HCT116 (cell line): ENCODE data around the gene ABCC9. TPM values are rescaled to one million over a fixed set of nuclear protein-coding genes. Genes with fewer than 3 reads are reported as not detected.

Experiments used
- ATAC-seq: fragments of 200-7000 bp; cut with Tn5 transposase; 2 replicates; pipeline ENCODE4 v1.9.1; 2020; ENCODE audit warnings: mild to moderate bottlenecking, moderate library complexity
- BruUV-seq: library from RNA; stranded (reverse); fragments of 400-500 nt; replicated peaks from 2 replicates; lab custom pipeline; 2021; lab: Mats Ljungman, UMichigan
- CTCF ChIA-PET: fragments of 300-600 bp; sonication (Branson Sonifier 250); formaldehyde crosslinking; loops from one replicate; lab custom pipeline; 2021; ENCODE audit warnings: antibody characterized with exemption; lab: Charles Lee
- POLR2A ChIA-PET: fragments of 300-600, 350-600 bp; sonication (Branson Sonifier 250); formaldehyde crosslinking; loops from one replicate; lab custom pipeline; 2021; ENCODE audit warnings: antibody characterized with exemption; lab: Charles Lee
- RAD21 ChIA-PET, 2 experiments: fragments of 300-600 bp; sonication (Branson Sonifier 250); formaldehyde crosslinking; loops; one replicate each; lab custom pipeline; 2023; ENCODE audit warnings: low total read pairs in 2 of 2; ENCODE audit not compliant: uncharacterized antibody in 2 of 2, unreplicated experiment in 2 of 2, low non-redundant PET in 1 of 2; lab: Charles Lee
- DNase-seq: peaks from one replicate; pipeline ENCODE4 v3.0.0-alpha.2; 2010; ENCODE audit warnings: low read depth, low spot score
- H2AFZ ChIP-seq: fragments of 200-600 bp; shearing (Covaris generic), sonication (generic); 2 replicates; pipeline ENCODE4 v1.6.1; 2017; ENCODE audit warnings: low read depth, mixed run types, mixed read lengths, antibody characterized with exemption, low read length; ENCODE audit not compliant: poor library complexity, severe bottlenecking
- H3K27ac ChIP-seq: 2 replicates; pipeline ENCODE4 v1.5.1; 2012; ENCODE audit warnings: low read depth, low read length
- H3K27me3 ChIP-seq: fragments of 200-600 bp; sonication (generic); 2 replicates; pipeline ENCODE4 v1.6.1; 2016; ENCODE audit warnings: mixed run types, low read length, mixed read lengths; ENCODE audit not compliant: insufficient read depth
- H3K36me3 ChIP-seq, 2 experiments: fragments of 200-500 bp in 1 of 2; fragments of 200-600 bp in 1 of 2; sonication (Bioruptor generic) in 1 of 2; sonication (generic) in 1 of 2; 2 replicates each; pipeline versions ENCODE4 v1.5.1 to v1.6.1; 2014 to 2016; ENCODE audit warnings: low read length in 2 of 2, inconsistent platforms in 1 of 2, mixed read lengths in 1 of 2, mixed run types in 1 of 2; ENCODE audit not compliant: insufficient read depth in 2 of 2, control insufficient read depth in 1 of 2
- H3K4me1 ChIP-seq, 2 experiments: fragments of 200-600 bp in 1 of 2; sonication (generic) in 1 of 2; 2 replicates each; pipeline versions ENCODE4 v1.5.1 to v1.6.1; 2012 to 2017; ENCODE audit warnings: low read length in 2 of 2, inconsistent platforms in 1 of 2, mild to moderate bottlenecking in 1 of 2, mixed read lengths in 1 of 2, mixed run types in 1 of 2, moderate library complexity in 1 of 2; ENCODE audit not compliant: insufficient read depth in 2 of 2, control insufficient read depth in 1 of 2
- H3K4me2 ChIP-seq: fragments of 200-600 bp; sonication (generic); 2 replicates; pipeline ENCODE4 v1.6.1; 2017; ENCODE audit warnings: mixed run types, low read length, mixed read lengths
- H3K4me3 ChIP-seq, 2 experiments: fragments of 200-600 bp in 1 of 2; sonication (generic) in 1 of 2; replicated peaks in 1 of 2; 2 replicates each; pipeline ENCODE4 v1.5.1; 2011 to 2016; ENCODE audit warnings: low read length in 2 of 2, control low read depth in 1 of 2, low read depth in 1 of 2, mild to moderate bottlenecking in 1 of 2, mixed read lengths in 1 of 2, mixed run types in 1 of 2
- H3K79me2 ChIP-seq: fragments of 200-600 bp; sonication (generic); 2 replicates; pipeline ENCODE4 v1.6.1; 2017; ENCODE audit warnings: mild to moderate bottlenecking, mixed run types, low read length, moderate library complexity, mixed read lengths; ENCODE audit not compliant: insufficient read depth
- H3K9ac ChIP-seq: fragments of 200-600 bp; sonication (generic); 2 replicates; pipeline ENCODE4 v1.6.1; 2016; ENCODE audit warnings: low read length, mixed read lengths
- H3K9me2 ChIP-seq: fragments of 200-600 bp; sonication (generic), shearing (Covaris generic); 2 replicates; pipeline ENCODE4 v1.6.1; 2017; ENCODE audit warnings: mixed run types, mild to moderate bottlenecking, moderate library complexity; ENCODE audit not compliant: insufficient read depth
- H3K9me3 ChIP-seq, 2 experiments: fragments of 200-500 bp in 1 of 2; fragments of 200-600 bp in 1 of 2; sonication (Bioruptor generic) in 1 of 2; sonication (generic) in 1 of 2; 2 replicates each; pipeline ENCODE4 v1.6.1; 2014 to 2017; ENCODE audit warnings: low read length in 2 of 2, mixed read lengths in 2 of 2, inconsistent platforms in 1 of 2, low read depth in 1 of 2, mild to moderate bottlenecking in 1 of 2, mixed run types in 1 of 2, moderate library complexity in 1 of 2; ENCODE audit not compliant: control insufficient read depth in 1 of 2, insufficient read depth in 1 of 2
- H4K20me1 ChIP-seq: fragments of 200-600 bp; sonication (generic), shearing (Covaris generic); 2 replicates; pipeline ENCODE4 v1.6.1; 2017; ENCODE audit warnings: mixed run types, mild to moderate bottlenecking, moderate library complexity; ENCODE audit not compliant: insufficient read depth
- CEBPB ChIP-seq: IDR thresholded peaks from 2 replicates; pipeline ENCODE4 v1.6.1; 2012; ENCODE audit warnings: low read depth
- EGR1 ChIP-seq: IDR thresholded peaks from 2 replicates; pipeline ENCODE4 v1.6.1; 2012; ENCODE audit warnings: low read depth
- ELF1 ChIP-seq: IDR thresholded peaks from 2 replicates; pipeline ENCODE4 v1.6.1; 2012; ENCODE audit warnings: low read depth, borderline replicate concordance
- EZH2 ChIP-seq: fragments of 200-600 bp; sonication (generic); IDR thresholded peaks from 2 replicates; pipeline ENCODE4 v1.6.1; 2017; ENCODE audit warnings: antibody characterized with exemption, mixed run types
- POLR2A ChIP-seq: IDR thresholded peaks from 2 replicates; pipeline ENCODE4 v1.7.0; 2011; ENCODE audit warnings: borderline replicate concordance; ENCODE audit not compliant: insufficient read depth, insufficient read length; ENCODE audit errors: extremely low read depth
- REST ChIP-seq: IDR thresholded peaks from 2 replicates; pipeline ENCODE4 v1.6.1; 2012; ENCODE audit warnings: low read depth
- TCF7L2 ChIP-seq: IDR thresholded peaks from 2 replicates; pipeline ENCODE4 v1.7.0; 2011; ENCODE audit warnings: borderline replicate concordance, inconsistent platforms; ENCODE audit not compliant: insufficient read depth, insufficient read length; ENCODE audit errors: extremely low read depth
- YY1 ChIP-seq: IDR thresholded peaks from 2 replicates; pipeline ENCODE4 v1.6.1; 2011; ENCODE audit warnings: low read length, low read depth, moderate library complexity, mild to moderate bottlenecking; ENCODE audit not compliant: insufficient replicate concordance; ENCODE audit errors: extremely low read depth
- ZBTB33 ChIP-seq: IDR thresholded peaks from 2 replicates; pipeline ENCODE4 v1.6.1; 2011; ENCODE audit warnings: mild to moderate bottlenecking, low read length, moderate library complexity; ENCODE audit not compliant: insufficient replicate concordance; ENCODE audit errors: extremely low read depth
- ZFX ChIP-seq: fragments of 450-650 bp; IDR thresholded peaks from 2 replicates; pipeline ENCODE4 v1.6.1; 2017
- ZNF274 ChIP-seq: fragments of 200-500 bp; sonication (Bioruptor generic); IDR thresholded peaks from 2 replicates; pipeline ENCODE4 v1.6.1; 2014; ENCODE audit warnings: mild to moderate bottlenecking, low read depth, low read length, inconsistent platforms
- intact Hi-C: fragments of 100-400 bp; cut with micrococcal nuclease; formaldehyde crosslinking; loops from 2 replicates; pipeline ENCODE4 v1.10.0; 2022
- total RNA-seq: library from RNA; stranded (reverse); gene quantifications from one replicate; pipeline ENCODE4 v1.2.1, GENCODE V29; 2021; ENCODE audit not compliant: unreplicated experiment

The ABCC9 gene
- total RNA-seq, 1 experiment from 2014 or later, result 0.05 TPM

GRCh38 chr12:21907948-21908837 is 33.0 kb downstream of the ABCC9 start:
- Histone ChIP-seq H3K4me1 (no peaks in the 10 kb centered on the region), H2AFZ (no peak overlapping the region), H3K36me3 (no peaks in the 10 kb centered on the region), H3K4me3 (no peak overlapping the region), H3K79me2 (no peaks in the 10 kb centered on the region), H3K27me3 (no peaks in the 10 kb centered on the region), H3K9ac (no peak overlapping the region), H3K27ac (no peak overlapping the region), H3K9me3 (no peaks in the 10 kb centered on the region), H3K4me2 (no peak overlapping the region), H4K20me1 (no peaks in the 10 kb centered on the region), H3K9me2 (no peaks in the 10 kb centered on the region)
- DNase-seq (no peak), ATAC-seq (no peak)
- ChIA-PET CTCF (no interaction called here), POLR2A (no interaction called here), RAD21 (no interaction called here)
- BruUV-seq, result no TSS peak
- intact Hi-C loops, result no loop called here
- TF ChIP-seq ZFX, result no peak
- TF ChIP-seq ZBTB33, result no peak

- H3K79me2 ChIP-seq, result no peaks in the 10 kb centered on the region
- BruUV-seq, result no TSS peak
- no peak overlapping the region for H2AFZ ChIP-seq
- CTCF ChIA-PET, result no interaction called here
- H3K4me3 ChIP-seq, result no peak overlapping the region
- no peaks in the 10 kb centered on the region for H3K27me3 ChIP-seq
- H3K36me3 ChIP-seq, result no peaks in the 10 kb centered on the region
- no peaks in the 10 kb centered on the region for H4K20me1 ChIP-seq
- H3K4me2 ChIP-seq, result no peak overlapping the region
- no peaks in the 10 kb centered on the region for H3K9me2 ChIP-seq
- H3K9me3 ChIP-seq, result no peaks in the 10 kb centered on the region
- intact Hi-C loops, result no loop called here
- ATAC-seq, result no peak
- no peak overlapping the region for H3K27ac ChIP-seq
- RAD21 ChIA-PET, result no interaction called here
- no peak overlapping the region for H3K9ac ChIP-seq
- no peak for DNase-seq
- POLR2A ChIA-PET, result no interaction called here
- H3K4me1 ChIP-seq, result no peaks in the 10 kb centered on the region
- TF ChIP-seq EZH2 (no peak), POLR2A (no peak), EGR1 (no peak), YY1 (no peak), CEBPB (no peak), ELF1 (no peak), TCF7L2 (no peak), ZNF274 (no peak), REST (no peak)
These were observed 34.2 kb downstream of the ABCC9 start for GRCh38 chr12:21906919-21907493.
